ENCODE data around the gene SLC34A3. TPM values are rescaled to one million over a fixed set of nuclear protein-coding genes. Genes with fewer than 3 reads are reported as not detected.

Gene SLC34A3
- polyA plus RNA-seq, 2 of the 4 experiments (the other 2 are of a cell fraction) = 0.05 TPM; not detected in 1

GRCh38 chr9:137190315-137190856 is 40.3 kb upstream of the SLC34A3 start:
- H3K4me1 ChIP-seq = peaks cover 39% of the 10 kb centered on the region
- TF ChIP-seq ESRRA (IDR thresholded peaks at IDR 0.05; ENCODE audit: borderline replicate concordance, low read length) (no peak), BHLHE40 (IDR thresholded peaks at IDR 0.05; ENCODE audit: low read depth, low read length) (no peak), RAD21 (conservative IDR thresholded peaks at IDR 0.05 in 1 of 2, IDR thresholded peaks at IDR 0.05 in 1 of 2) (peak in 1 of 2 experiments; percentile 35; a peak in 1 of 5 replicates), RNF2 (IDR thresholded peaks at IDR 0.05; ENCODE audit: borderline replicate concordance, low read depth) (no peak), MYC (IDR thresholded peaks at IDR 0.05; ENCODE audit: borderline replicate concordance, low read length) (no peak), PBX3 (IDR thresholded peaks at IDR 0.05) (no peak), ELK1 (IDR thresholded peaks at IDR 0.05; ENCODE audit: low read depth, low read length) (no peak)
- DNase-seq (ENCODE audit: low read depth in 1 of 2, low spot score in 1 of 2) (no peak), ATAC-seq (peak; percentile 31 to 44; a peak in 3 of 6 replicates), FAIRE-seq (no peak)
- no peaks in the 10 kb centered on the region for H3K9me3 ChIP-seq
- H3K4me3 ChIP-seq = no peak overlapping the region
- CTCF ChIA-PET = interaction anchor here (0.9 to 11.5 kb wide), 14 partner anchors 7 to 126 kb away, joined by 3 to 156 read pairs (median 7); partner anchors contain the start of genes CYSRT1, LRRC26, RNF208 and RNF224
- H3K4me2 ChIP-seq = peak overlapping the region; percentile 99
- peak overlapping the region in 1 of 2 experiments; percentile 97; a peak in 1 of 6 replicates for H3K27ac ChIP-seq
- POLR2A ChIA-PET = interaction anchor here (2.1 to 3.4 kb wide), 3 partner anchors 11 to 33 kb away, joined by 15 to 38 read pairs (median 20); partner anchors contain the start of genes CYSRT1, RNF208 and TPRN
- WGBS (ENCODE audit: missing lambda C conversion rate) = 94% methylated on average over 3 of the region's 9 CpGs

DNA sequence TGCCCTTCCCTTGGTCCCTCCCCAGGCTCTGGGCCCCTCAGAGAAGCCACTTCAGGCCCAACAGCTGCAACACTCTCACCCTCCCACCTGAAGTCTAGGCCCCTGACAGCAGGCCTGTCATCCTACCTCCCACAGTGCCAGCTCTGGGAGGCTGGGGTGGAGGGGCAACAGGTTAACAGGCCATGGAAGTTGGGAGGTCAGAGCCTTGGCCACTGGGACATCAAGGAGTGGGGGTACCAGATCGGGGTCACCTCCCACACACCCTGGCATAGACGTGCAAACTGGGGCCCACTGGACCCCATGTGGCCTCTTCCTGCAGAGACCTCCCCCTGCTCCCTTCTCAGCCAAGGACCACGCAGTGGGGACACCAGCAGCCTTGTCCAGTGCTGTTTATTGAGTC is 39.5 kb upstream of the SLC34A3 start:
- Histone ChIP-seq H3K9me3 (no peaks in the 10 kb centered on the region), H3K4me3 (no peak overlapping the region), H3K4me1 (peaks cover 44% of the 10 kb centered on the region), H3K27ac (no peak overlapping the region), H3K4me2 (no peak overlapping the region)
- POLR2A ChIA-PET = interaction anchor here (1.8 kb wide), 1 partner anchor 10 kb away, joined by 10 read pairs; the partner anchor contains the start of gene TPRN
- WGBS (ENCODE audit: missing lambda C conversion rate) = 100% methylated on average over 1 of the region's 3 CpGs
- CTCF ChIA-PET = interaction anchor here (1.2 to 11.5 kb wide), 6 partner anchors 8 to 73 kb away, joined by 3 to 156 read pairs (median 19); partner anchors contain the start of genes CYSRT1, LRRC26, RNF208 and RNF224
- ATAC-seq (no peak), DNase-seq (ENCODE audit: low read depth in 1 of 2, low spot score in 1 of 2) (no peak), FAIRE-seq (no peak)
- TF ChIP-seq BCL3 (IDR thresholded peaks at IDR 0.05) (no peak), PBX3 (IDR thresholded peaks at IDR 0.05) (0 out of 2 replicates have a peak, but pooled peaks have one; percentile 12), NFE2L2 (conservative IDR thresholded peaks at IDR 0.05; ENCODE audit: low read length) (no peak)

- peaks cover 41% of the 10 kb centered on the region for H3K4me1 ChIP-seq
- POLR2A ChIA-PET = interaction anchor here (1.8 kb wide), 1 partner anchor 9 kb away, joined by 10 read pairs; the partner anchor contains the start of gene TPRN
These were observed 38.8 kb upstream of the SLC34A3 start for GRCh38 chr9:137191691-137192447.

More at GRCh38 chr9:137191691-137192447, 38.8 kb upstream of the SLC34A3 start:
- WGBS (ENCODE audit: missing lambda C conversion rate) = 82% methylated on average over 14 of the region's 22 CpGs
- DNase-seq (ENCODE audit: low read depth in 1 of 2, low spot score in 1 of 2) (no peak), ATAC-seq (no peak), FAIRE-seq (no peak)
- Histone ChIP-seq H3K27ac (no peak overlapping the region), H3K4me2 (no peak overlapping the region), H3K4me3 (no peak overlapping the region), H3K9me3 (no peaks in the 10 kb centered on the region)
- TF ChIP-seq CBX2 (IDR thresholded peaks at IDR 0.05; ENCODE audit: borderline replicate concordance, low read depth) = no peak
- TF ChIP-seq MAZ (IDR thresholded peaks at IDR 0.05; ENCODE audit: borderline replicate concordance, low read depth, low read length) = no peak
- no peak for TF ChIP-seq HES2 (IDR thresholded peaks at IDR 0.05)
- no peak for TF ChIP-seq FOSL2 (IDR thresholded peaks at IDR 0.05)
- TF ChIP-seq FOSL2 (CRISPR knock-in tag; IDR thresholded peaks at IDR 0.05) = no peak
- no peak for TF ChIP-seq NFE2L2 (conservative IDR thresholded peaks at IDR 0.05; ENCODE audit: low read length)
- TF ChIP-seq RNF2 (IDR thresholded peaks at IDR 0.05; ENCODE audit: borderline replicate concordance, low read depth) = no peak
- no peak for TF ChIP-seq CEBPB (IDR thresholded peaks at IDR 0.05)
- CTCF ChIA-PET = interaction anchor here (0.6 to 11.5 kb wide), 8 partner anchors 9 to 107 kb away, joined by 3 to 156 read pairs (median 5); partner anchors contain the start of genes CYSRT1, LRRC26, RNF208 and RNF224
